ENCODE results near the gene TMEM72. TPM values are rescaled to one million over a fixed set of nuclear protein-coding genes. Genes with fewer than 3 reads are reported as not detected.

TMEM72 gene
- total and polyA plus RNA-seq, 2 donors (not counting 1 experiment from before 2014, with no cell fraction given), result not detected

DNA sequence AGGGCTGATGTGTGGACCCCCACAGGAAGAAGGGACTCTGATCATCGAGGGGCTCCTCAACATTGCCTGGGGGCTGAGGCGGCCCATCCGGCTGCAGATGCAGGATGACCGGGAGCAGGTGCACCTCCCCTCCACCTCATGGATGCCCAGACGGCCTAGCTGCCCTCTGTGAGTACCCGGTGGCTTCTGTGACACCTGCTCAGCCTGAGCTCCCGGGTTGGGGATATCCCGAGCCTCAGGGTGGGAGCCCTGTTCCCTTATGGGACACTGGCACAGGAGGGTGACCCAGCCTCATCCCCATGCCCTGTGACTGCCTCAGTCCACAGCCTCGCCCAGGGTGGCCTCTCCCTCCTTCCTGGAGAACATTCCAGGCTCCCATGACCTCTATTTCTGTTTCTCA is 71.4 kb downstream of the TMEM72 start:
- Histone ChIP-seq H3K27ac (ENCODE audit: low read length in 2 of 2) (no peak overlapping the region), H2AFZ (ENCODE audit: insufficient read depth, low read depth, low read length, poor library complexity, severe bottlenecking) (no peak overlapping the region), H3K4me2 (replicated peaks; ENCODE audit: low read depth, low read length, poor library complexity, severe bottlenecking) (no peak overlapping the region), H3K4me1 (ENCODE audit: control insufficient read depth in 2 of 2, insufficient read depth in 2 of 2, low read length in 2 of 2) (peaks cover 0 to 8% of the 10 kb centered on the region in 2 donors), H3K79me2 (ENCODE audit: control insufficient read depth, insufficient read depth, low read length) (no peaks in the 10 kb centered on the region), H4K20me1 (ENCODE audit: control insufficient read depth, insufficient read depth, low read length, poor library complexity, severe bottlenecking) (no peaks in the 10 kb centered on the region), H3K9ac (ENCODE audit: low read length) (no peak overlapping the region), H3K36me3 (replicated peaks in 1 of 2; ENCODE audit: control extremely low read depth in 1 of 2, control insufficient read depth in 1 of 2, extremely low read depth in 1 of 2, insufficient read depth in 2 of 2, low read length in 1 of 2) (no peaks in the 10 kb centered on the region), H3K4me3 (ENCODE audit: control extremely low read depth in 1 of 5, extremely low read depth in 1 of 5, insufficient read depth in 1 of 5, low read depth in 2 of 5, low read length in 4 of 5) (no peak overlapping the region), H3K27me3 (replicated peaks in 1 of 4; ENCODE audit: control extremely low read depth in 1 of 4, control insufficient read depth in 3 of 4, insufficient read depth in 4 of 4, low read length in 3 of 4) (no peaks in the 10 kb centered on the region), H3K9me3 (ENCODE audit: control extremely low read depth in 1 of 3, control insufficient read depth in 2 of 3, insufficient read depth in 1 of 3, low read length in 2 of 3) (no peaks in the 10 kb centered on the region)
- Mint-ChIP-seq H3K9me3 (ENCODE audit: insufficient read depth) (no peaks in the 10 kb centered on the region), H3K27me3 (no peaks in the 10 kb centered on the region), H3K4me3 (no peak overlapping the region), H3K27ac (no peak overlapping the region), H3K4me1 (no peaks in the 10 kb centered on the region)
- intact Hi-C loops (cut with micrococcal nuclease), result no loop called here
- POLR2A ChIA-PET, result no interaction called here
- TF ChIP-seq, protein P1, sequence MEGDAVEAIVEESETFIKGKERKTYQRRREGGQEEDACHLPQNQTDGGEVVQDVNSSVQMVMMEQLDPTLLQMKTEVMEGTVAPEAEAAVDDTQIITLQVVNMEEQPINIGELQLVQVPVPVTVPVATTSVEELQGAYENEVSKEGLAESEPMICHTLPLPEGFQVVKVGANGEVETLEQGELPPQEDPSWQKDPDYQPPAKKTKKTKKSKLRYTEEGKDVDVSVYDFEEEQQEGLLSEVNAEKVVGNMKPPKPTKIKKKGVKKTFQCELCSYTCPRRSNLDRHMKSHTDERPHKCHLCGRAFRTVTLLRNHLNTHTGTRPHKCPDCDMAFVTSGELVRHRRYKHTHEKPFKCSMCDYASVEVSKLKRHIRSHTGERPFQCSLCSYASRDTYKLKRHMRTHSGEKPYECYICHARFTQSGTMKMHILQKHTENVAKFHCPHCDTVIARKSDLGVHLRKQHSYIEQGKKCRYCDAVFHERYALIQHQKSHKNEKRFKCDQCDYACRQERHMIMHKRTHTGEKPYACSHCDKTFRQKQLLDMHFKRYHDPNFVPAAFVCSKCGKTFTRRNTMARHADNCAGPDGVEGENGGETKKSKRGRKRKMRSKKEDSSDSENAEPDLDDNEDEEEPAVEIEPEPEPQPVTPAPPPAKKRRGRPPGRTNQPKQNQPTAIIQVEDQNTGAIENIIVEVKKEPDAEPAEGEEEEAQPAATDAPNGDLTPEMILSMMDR (IDR thresholded peaks at IDR 0.05), result no peak
- TF ChIP-seq EZH2 (IDR thresholded peaks at IDR 0.05; ENCODE audit: borderline replicate concordance, insufficient read depth, low read depth, low read length, poor library complexity, severe bottlenecking), result no peak
- no peak for ATAC-seq (ENCODE audit: low read depth)
- 94% methylated on average over 9 of the region's 9 CpGs for WGBS (ENCODE audit: insufficient coverage)
- CTCF ChIA-PET, result interaction anchor here (9.0 kb wide), 1 partner anchor 50 kb away, joined by 93 read pairs; no protein-coding TSS in a partner anchor
- DNase-seq, result no peak

DNA sequence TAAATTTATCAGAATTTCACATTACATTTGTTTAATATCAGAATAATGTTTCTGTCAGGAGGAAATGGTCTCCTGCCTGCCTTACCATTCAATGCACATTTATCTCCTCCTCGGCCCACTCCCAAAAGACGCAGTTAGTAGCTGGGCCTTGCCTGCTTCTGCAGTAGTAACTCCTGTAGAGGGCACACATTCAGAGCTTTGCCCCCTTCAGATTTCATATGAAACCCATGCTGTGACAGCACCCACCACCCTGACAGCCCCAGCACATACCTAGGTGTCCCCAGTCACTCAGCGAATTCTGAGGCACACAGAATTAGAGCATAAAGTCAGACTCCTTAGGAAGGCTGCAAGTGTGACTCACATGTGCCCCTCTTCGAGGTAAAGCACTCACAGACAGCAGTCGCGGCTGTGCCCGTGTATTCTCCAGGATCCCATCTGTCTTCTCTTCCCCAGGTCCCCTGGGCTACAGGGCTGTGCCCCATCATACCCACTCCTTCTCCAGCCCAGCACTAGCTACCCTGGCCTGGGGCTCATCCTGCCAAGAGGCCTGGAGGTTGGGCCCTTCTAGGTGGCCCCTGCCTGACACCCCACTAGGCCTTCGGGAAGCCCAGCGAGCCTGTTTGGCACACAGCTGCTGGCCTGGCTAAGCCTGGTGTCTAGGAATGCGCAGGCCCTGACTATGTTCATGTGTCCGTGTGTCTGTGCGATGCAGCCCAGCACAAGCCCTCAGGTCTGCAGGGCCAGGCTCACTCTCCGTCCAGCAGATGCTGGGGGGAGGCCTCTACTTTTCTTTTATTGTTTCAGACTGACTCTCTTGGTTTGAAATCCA is 72.1 kb downstream of the TMEM72 start:
- H2AFZ ChIP-seq (ENCODE audit: insufficient read depth, low read depth, low read length, poor library complexity, severe bottlenecking), result no peak overlapping the region
- no peaks in the 10 kb centered on the region for H3K27me3 ChIP-seq (replicated peaks in 1 of 4; ENCODE audit: control extremely low read depth in 1 of 4, control insufficient read depth in 3 of 4, insufficient read depth in 4 of 4, low read length in 3 of 4)
- H3K4me3 Mint-ChIP-seq, result no peak overlapping the region
- TF ChIP-seq, protein P1 (IDR thresholded peaks at IDR 0.05), result no peak
- TF ChIP-seq EZH2 (IDR thresholded peaks at IDR 0.05; ENCODE audit: borderline replicate concordance, insufficient read depth, low read depth, low read length, poor library complexity, severe bottlenecking), result no peak
- intact Hi-C loops (cut with micrococcal nuclease), result no loop called here
- 97% methylated on average over 13 of the region's 13 CpGs for WGBS (ENCODE audit: insufficient coverage)
- H3K27me3 Mint-ChIP-seq, result peaks cover under 1% of the 10 kb centered on the region
- DNase-seq, result no peak
- POLR2A ChIA-PET, result no interaction called here
- H3K4me1 Mint-ChIP-seq, result no peaks in the 10 kb centered on the region
- H3K4me3 ChIP-seq (ENCODE audit: control extremely low read depth in 1 of 5, extremely low read depth in 1 of 5, insufficient read depth in 1 of 5, low read depth in 2 of 5, low read length in 4 of 5), result no peak overlapping the region
- CTCF ChIA-PET, result interaction anchor here (9.0 kb wide), 1 partner anchor 50 kb away, joined by 93 read pairs; no protein-coding TSS in a partner anchor
- ATAC-seq (ENCODE audit: low read depth), result no peak
- no peaks in the 10 kb centered on the region for H3K9me3 Mint-ChIP-seq (ENCODE audit: insufficient read depth)
- peaks cover 0 to 6% of the 10 kb centered on the region in 2 donors for H3K4me1 ChIP-seq (ENCODE audit: control insufficient read depth in 2 of 2, insufficient read depth in 2 of 2, low read length in 2 of 2)
- H3K4me2 ChIP-seq (replicated peaks; ENCODE audit: low read depth, low read length, poor library complexity, severe bottlenecking), result no peak overlapping the region
- H4K20me1 ChIP-seq (ENCODE audit: control insufficient read depth, insufficient read depth, low read length, poor library complexity, severe bottlenecking), result no peaks in the 10 kb centered on the region
- H3K27ac ChIP-seq (ENCODE audit: low read length in 2 of 2), result no peak overlapping the region
- no peaks in the 10 kb centered on the region for H3K79me2 ChIP-seq (ENCODE audit: control insufficient read depth, insufficient read depth, low read length)
- no peaks in the 10 kb centered on the region for H3K36me3 ChIP-seq (replicated peaks in 1 of 2; ENCODE audit: control extremely low read depth in 1 of 2, control insufficient read depth in 1 of 2, extremely low read depth in 1 of 2, insufficient read depth in 2 of 2, low read length in 1 of 2)
- no peak overlapping the region for H3K9ac ChIP-seq (ENCODE audit: low read length)
- H3K9me3 ChIP-seq (ENCODE audit: control extremely low read depth in 1 of 3, control insufficient read depth in 2 of 3, insufficient read depth in 1 of 3, low read length in 2 of 3), result no peaks in the 10 kb centered on the region
- no peak overlapping the region for H3K27ac Mint-ChIP-seq

Measured in B cell (primary cell).